ENCODE measurements around the gene OR6V1.

Gene OR6V1, protein sequence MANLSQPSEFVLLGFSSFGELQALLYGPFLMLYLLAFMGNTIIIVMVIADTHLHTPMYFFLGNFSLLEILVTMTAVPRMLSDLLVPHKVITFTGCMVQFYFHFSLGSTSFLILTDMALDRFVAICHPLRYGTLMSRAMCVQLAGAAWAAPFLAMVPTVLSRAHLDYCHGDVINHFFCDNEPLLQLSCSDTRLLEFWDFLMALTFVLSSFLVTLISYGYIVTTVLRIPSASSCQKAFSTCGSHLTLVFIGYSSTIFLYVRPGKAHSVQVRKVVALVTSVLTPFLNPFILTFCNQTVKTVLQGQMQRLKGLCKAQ

DNA sequence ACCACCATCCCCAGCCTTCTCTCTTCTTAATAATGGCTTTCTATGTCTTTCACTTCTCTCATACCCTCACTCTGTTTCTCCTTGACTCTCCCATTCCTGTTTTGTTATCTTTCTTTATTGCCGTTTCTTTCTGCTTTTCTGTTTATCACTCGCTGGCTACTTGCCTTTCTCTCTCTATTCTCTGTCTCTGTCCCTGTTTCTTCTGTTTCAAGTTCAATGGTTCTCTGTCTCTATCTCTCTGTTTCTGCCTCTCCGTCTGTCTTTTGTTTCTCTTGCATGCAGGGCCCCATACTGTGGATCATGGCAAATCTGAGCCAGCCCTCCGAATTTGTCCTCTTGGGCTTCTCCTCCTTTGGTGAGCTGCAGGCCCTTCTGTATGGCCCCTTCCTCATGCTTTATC, at the start of gene OR6V1:
Gene OR6V1, plus strand, starts transcription at position 301 of the 400 bp plus-strand sequence. Its CDS starts 0 bp downstream, at position 301.
- H3K27me3 ChIP-seq, result no peaks in the 10 kb centered on the region
- no peaks in the 10 kb centered on the region for H3K9me3 ChIP-seq
- no peak within 1 kb of the TSS for H3K27ac ChIP-seq
- TF ChIP-seq, protein P1, sequence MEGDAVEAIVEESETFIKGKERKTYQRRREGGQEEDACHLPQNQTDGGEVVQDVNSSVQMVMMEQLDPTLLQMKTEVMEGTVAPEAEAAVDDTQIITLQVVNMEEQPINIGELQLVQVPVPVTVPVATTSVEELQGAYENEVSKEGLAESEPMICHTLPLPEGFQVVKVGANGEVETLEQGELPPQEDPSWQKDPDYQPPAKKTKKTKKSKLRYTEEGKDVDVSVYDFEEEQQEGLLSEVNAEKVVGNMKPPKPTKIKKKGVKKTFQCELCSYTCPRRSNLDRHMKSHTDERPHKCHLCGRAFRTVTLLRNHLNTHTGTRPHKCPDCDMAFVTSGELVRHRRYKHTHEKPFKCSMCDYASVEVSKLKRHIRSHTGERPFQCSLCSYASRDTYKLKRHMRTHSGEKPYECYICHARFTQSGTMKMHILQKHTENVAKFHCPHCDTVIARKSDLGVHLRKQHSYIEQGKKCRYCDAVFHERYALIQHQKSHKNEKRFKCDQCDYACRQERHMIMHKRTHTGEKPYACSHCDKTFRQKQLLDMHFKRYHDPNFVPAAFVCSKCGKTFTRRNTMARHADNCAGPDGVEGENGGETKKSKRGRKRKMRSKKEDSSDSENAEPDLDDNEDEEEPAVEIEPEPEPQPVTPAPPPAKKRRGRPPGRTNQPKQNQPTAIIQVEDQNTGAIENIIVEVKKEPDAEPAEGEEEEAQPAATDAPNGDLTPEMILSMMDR (IDR thresholded peaks at IDR 0.05), result no peak
- H3K4me3 ChIP-seq (ENCODE audit: low read depth in 1 of 2, low read length in 1 of 2), result no peak within 1 kb of the TSS
- no peaks in the 10 kb centered on the region for H3K36me3 ChIP-seq
- no peaks in the 10 kb centered on the region for H3K4me1 ChIP-seq (ENCODE audit: control insufficient read depth in 1 of 2, insufficient read depth in 1 of 2, low read depth in 1 of 2, low read length in 1 of 2)

DNA sequence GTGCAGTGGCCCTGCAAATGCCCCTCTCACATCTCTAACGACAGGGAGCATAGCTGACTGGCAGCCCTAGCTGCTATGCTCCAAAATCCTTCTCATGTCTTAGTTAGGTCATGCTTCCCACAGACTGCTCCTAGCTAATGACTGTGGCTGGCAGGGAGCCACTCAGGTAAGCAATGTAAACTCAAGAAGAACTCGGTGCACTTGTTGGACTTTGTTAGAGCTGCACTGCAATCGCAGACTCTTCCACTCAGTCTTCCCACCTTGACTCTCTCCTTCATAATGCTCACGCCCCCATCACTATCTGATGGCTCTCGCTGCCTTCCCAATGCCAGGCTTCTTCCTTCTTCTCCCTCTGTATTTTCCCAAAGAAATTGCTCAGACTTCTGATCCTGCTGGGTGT, 49.2 kb upstream of the OR6V1 start:
- Histone ChIP-seq H3K9me3 (no peaks in the 10 kb centered on the region), H3K27me3 (no peaks in the 10 kb centered on the region), H3K36me3 (no peaks in the 10 kb centered on the region), H3K27ac (no peak overlapping the region), H3K4me1 (ENCODE audit: control insufficient read depth in 1 of 2, insufficient read depth in 1 of 2, low read depth in 1 of 2, low read length in 1 of 2) (peaks cover 4 to 6% of the 10 kb centered on the region in 2 experiments), H3K4me3 (ENCODE audit: low read depth in 1 of 2, low read length in 1 of 2) (peak overlapping the region; percentile 48)
- TF ChIP-seq, protein P1 (IDR thresholded peaks at IDR 0.05), result no peak

DNA sequence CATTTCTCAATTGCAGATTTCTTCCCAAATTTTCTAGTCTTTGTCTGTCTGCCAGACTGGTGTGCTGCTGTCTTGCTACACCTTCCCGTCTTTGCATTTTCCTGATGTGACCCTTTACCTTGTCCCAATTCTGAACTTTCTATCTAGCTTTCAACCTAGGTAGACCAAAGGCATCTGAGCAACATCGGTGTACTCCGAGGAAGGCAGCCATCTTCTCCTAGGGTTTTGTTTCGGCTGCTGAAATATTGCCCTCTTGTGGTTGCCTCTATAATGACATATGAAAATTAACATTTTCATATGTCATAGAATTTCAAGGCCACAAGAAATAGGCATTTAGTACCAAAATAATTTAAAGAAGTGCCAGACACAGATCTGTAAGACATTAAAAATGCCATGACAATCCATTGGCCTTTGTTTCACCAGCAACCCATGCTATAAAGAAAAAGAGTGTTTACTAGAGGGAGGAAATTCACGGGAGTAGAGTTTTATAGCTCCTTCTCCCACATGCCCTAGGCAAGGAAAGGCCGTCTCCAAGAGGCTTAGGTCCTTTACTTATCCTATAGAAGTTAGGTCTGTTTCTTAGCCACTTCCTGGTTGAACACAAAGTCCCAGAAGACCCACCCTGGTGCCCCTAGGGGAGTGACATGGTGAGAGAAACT, 48.6 kb upstream of the OR6V1 start:
- H3K27me3 ChIP-seq, result no peaks in the 10 kb centered on the region
- TF ChIP-seq, protein P1 (IDR thresholded peaks at IDR 0.05), result peak; percentile 75
- H3K4me1 ChIP-seq (ENCODE audit: control insufficient read depth in 1 of 2, insufficient read depth in 1 of 2, low read depth in 1 of 2, low read length in 1 of 2), result peaks cover 4 to 6% of the 10 kb centered on the region in 2 experiments
- no peak overlapping the region for H3K27ac ChIP-seq
- no peaks in the 10 kb centered on the region for H3K9me3 ChIP-seq
- H3K36me3 ChIP-seq, result no peaks in the 10 kb centered on the region
- H3K4me3 ChIP-seq (ENCODE audit: low read depth in 1 of 2, low read length in 1 of 2), result peak overlapping the region; percentile 48

DNA sequence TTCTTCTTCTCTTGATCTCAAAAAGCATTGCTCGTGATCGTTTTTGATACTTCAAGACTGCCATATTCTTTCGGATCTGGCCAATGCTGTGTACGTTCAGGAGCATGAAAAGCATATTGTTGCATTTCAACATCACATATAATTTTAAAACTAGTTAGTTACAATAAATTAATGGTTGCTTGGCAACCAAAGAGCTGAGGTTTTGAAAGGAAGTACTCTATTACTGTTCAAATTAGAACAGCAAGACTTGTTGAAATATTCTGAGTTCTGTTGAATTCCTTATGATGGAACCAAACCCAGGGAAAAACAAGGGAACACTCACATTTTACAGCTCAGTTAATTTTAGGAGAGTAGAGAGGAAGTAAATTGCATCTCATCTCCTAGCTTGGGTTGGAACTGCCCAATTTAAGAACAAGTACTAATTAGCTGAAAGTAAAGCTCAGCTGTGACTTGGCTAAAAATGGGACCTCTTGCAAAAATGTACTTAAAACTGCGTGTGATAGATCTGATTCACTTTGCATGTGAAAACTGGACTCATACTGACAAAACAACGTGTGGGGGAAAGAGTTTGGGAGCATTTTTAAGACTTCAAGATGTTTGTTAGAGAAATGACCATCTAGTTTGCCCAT, 46.4 kb upstream of the OR6V1 start:
- Histone ChIP-seq H3K4me3 (ENCODE audit: low read depth in 1 of 2, low read length in 1 of 2) (no peak overlapping the region), H3K27me3 (no peaks in the 10 kb centered on the region), H3K4me1 (ENCODE audit: control insufficient read depth in 1 of 2, insufficient read depth in 1 of 2, low read depth in 1 of 2, low read length in 1 of 2) (peaks cover 4 to 6% of the 10 kb centered on the region in 2 experiments), H3K27ac (no peak overlapping the region), H3K36me3 (no peaks in the 10 kb centered on the region), H3K9me3 (no peaks in the 10 kb centered on the region)
- TF ChIP-seq, protein P1 (IDR thresholded peaks at IDR 0.05), result no peak

DNA sequence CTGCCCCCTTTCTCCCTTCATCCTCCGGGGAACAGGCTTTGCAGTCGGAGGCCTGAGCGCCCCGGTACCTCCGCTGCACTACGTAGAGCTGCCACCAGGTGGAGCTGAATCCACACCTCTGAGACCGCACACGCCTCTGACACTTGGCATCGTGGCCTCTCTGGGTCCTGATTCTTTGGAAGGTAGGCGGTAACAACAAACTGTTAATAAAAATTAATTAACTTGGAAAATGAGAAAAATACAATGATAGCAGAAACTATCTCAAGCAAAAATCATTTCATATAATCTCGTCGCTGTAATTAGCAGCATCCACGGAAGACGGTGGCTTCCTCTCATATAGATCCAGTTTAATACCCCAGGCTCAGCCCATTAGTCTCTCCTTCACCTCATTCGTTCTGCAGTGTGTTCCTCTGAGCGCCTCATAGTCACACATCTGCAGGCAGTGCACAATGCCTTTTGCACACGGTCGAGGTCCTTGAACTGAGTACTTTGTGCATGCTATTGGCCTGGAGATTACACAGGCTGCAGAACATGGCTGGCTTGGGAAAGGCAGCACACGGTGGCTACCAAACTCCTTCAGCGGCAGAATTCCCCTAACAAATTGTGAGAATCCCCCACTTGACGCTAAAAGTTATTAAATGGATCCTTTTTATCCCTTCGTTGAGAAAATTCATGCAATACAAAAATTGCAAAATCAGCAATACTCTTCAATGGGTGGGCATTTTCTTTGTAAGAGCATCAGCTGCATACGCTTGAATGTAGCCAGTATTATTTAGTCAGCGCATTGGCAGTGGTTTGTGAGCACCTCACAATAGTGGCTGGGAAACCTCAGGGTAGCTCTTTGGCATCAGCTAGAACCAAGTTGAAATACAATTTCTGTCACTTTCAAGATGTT, 43.9 kb upstream of the OR6V1 start:
- no peaks in the 10 kb centered on the region for H3K27me3 ChIP-seq
- H3K36me3 ChIP-seq, result no peaks in the 10 kb centered on the region
- H3K4me1 ChIP-seq (ENCODE audit: control insufficient read depth in 1 of 2, insufficient read depth in 1 of 2, low read depth in 1 of 2, low read length in 1 of 2), result peaks cover 1 to 2% of the 10 kb centered on the region in 2 experiments
- no peaks in the 10 kb centered on the region for H3K9me3 ChIP-seq
- H3K4me3 ChIP-seq (ENCODE audit: low read depth in 1 of 2, low read length in 1 of 2), result no peak overlapping the region
- H3K27ac ChIP-seq, result no peak overlapping the region
- TF ChIP-seq, protein P1 (IDR thresholded peaks at IDR 0.05), result peak; percentile 97
